MM.1S (cell line): ENCODE results near the gene GALNS.

Experiments
- DNase-seq: peaks from one replicate; pipeline ENCODE4 v3.0.0-alpha.2; 2015
- H2AFZ ChIP-seq: fragments of 300-600 bp; sonication (generic); 2 replicates; pipeline ENCODE4 v1.6.0; 2016; ENCODE audit warnings: antibody characterized with exemption, low read length
- H3F3A ChIP-seq: fragments of 300-600 bp; sonication (generic); 2 replicates; pipeline ENCODE4 v1.6.1; 2016; ENCODE audit warnings: mild to moderate bottlenecking, antibody characterized with exemption, low read length, moderate library complexity, mixed read lengths; ENCODE audit not compliant: insufficient read depth
- H3K27ac ChIP-seq: fragments of 300-600 bp; sonication (generic); 2 replicates; pipeline ENCODE4 v1.5.1; 2016; ENCODE audit warnings: mild to moderate bottlenecking, low read length
- H3K27me3 ChIP-seq: fragments of 300-600 bp; sonication (generic); replicated peaks from 2 replicates; pipeline ENCODE4 v1.6.0; 2016; ENCODE audit warnings: low read length; ENCODE audit not compliant: insufficient read depth
- H3K36me3 ChIP-seq: fragments of 300-600 bp; sonication (generic); replicated peaks from 2 replicates; pipeline ENCODE4 v1.6.1; 2016; ENCODE audit warnings: mild to moderate bottlenecking, low read length, mixed read lengths; ENCODE audit not compliant: insufficient read depth
- H3K4me1 ChIP-seq: fragments of 300-600 bp; sonication (generic); 2 replicates; pipeline ENCODE4 v1.6.1; 2016; ENCODE audit warnings: low read length, mixed read lengths
- H3K4me2 ChIP-seq: fragments of 300-600 bp; sonication (generic); 2 replicates; pipeline ENCODE4 v1.6.0; 2016; ENCODE audit warnings: low read depth, low read length
- H3K4me3 ChIP-seq: fragments of 300-600 bp; sonication (generic); 2 replicates; pipeline ENCODE4 v1.5.1; 2016; ENCODE audit warnings: low read length, mixed read lengths
- H3K79me2 ChIP-seq: fragments of 300-600 bp; sonication (generic); 2 replicates; pipeline ENCODE4 v1.6.1; 2016; ENCODE audit warnings: mixed run types, low read length, mixed read lengths
- H3K9ac ChIP-seq: fragments of 300-600 bp; sonication (generic); 2 replicates; pipeline ENCODE4 v1.6.1; 2016; ENCODE audit warnings: low read length, mixed read lengths
- H3K9me2 ChIP-seq: fragments of 300-600 bp; sonication (generic); replicated peaks from 2 replicates; pipeline ENCODE4 v1.6.1; 2016; ENCODE audit warnings: mild to moderate bottlenecking, low read length, mixed read lengths; ENCODE audit not compliant: insufficient read depth
- H3K9me3 ChIP-seq: fragments of 300-600 bp; sonication (generic); replicated peaks from 2 replicates; pipeline ENCODE4 v1.6.1; 2016; ENCODE audit warnings: mild to moderate bottlenecking, low read length, mixed read lengths; ENCODE audit not compliant: insufficient read depth
- H4K20me1 ChIP-seq: fragments of 300-600 bp; sonication (generic); 2 replicates; pipeline ENCODE4 v1.6.1; 2016; ENCODE audit warnings: mild to moderate bottlenecking, low read length, moderate library complexity, mixed read lengths; ENCODE audit not compliant: insufficient read depth
- CTCF ChIP-seq: fragments of 300-600 bp; sonication (generic); IDR thresholded peaks from 2 replicates; pipeline ENCODE4 v1.5.1; 2016; ENCODE audit warnings: antibody characterized with exemption, low read length, mixed read lengths
- EZH2 ChIP-seq: fragments of 300-600 bp; sonication (generic); optimal IDR thresholded peaks from 2 replicates; pipeline ENCODE3; 2017; ENCODE audit warnings: low read depth, mild to moderate bottlenecking, antibody characterized with exemption, low read length, mixed read lengths
- EZH2phosphoT487 ChIP-seq: fragments of 300-600 bp; sonication (generic); IDR thresholded peaks from 2 replicates; pipeline ENCODE4 v1.6.1; 2018; ENCODE audit warnings: antibody characterized with exemption, low read length

Gene GALNS

DNA sequence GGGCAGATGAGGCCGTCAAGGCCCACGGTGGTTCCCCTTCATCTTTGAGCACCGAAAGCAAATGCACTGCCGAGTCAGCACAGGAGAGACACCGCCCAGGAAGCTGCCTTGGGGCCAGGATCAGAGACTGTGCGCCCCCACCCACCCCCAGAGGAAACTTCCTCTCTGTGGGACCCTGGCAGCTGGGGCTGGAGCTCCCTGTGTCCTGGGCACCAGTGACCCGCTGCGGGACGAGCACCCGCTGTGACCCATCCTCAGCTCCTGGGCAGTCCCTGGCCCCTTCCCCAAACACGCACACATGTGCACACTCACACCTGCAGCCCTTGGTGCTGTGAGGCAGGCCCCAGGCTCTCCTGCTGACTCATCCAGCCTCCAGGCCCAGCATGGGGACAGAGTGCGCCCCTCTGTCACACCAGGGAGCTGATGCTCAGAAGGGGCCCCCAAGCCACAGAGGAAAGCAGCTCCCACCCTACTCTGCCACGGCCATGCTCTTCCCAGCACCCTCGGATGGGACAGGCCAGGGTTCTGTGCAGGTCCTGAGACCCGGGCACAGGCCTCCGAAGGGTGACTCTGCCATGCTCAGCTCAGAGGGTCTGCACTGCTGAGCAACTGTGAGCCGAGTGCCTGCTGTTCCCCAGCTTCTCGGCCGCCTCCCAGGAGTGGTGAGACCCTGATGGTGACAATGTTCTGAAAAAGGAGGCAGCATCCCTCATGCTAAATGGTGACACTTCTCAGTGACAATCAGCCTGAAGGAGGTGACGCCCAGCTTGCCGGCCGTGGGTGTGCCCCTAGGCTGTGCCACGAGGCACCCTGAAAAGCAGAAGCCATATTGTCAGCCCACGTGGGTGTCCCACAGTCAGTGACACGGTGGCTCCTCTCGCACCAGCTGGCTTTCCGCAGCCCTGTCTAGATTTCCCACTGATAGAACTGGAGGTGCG lies 75.3 kb downstream of the GALNS start:
- no peaks in the 10 kb centered on the region for H3K9me2 ChIP-seq
- H3K36me3 ChIP-seq = no peaks in the 10 kb centered on the region
- peak overlapping the region; percentile 89 for H3K4me2 ChIP-seq
- H3K27ac ChIP-seq = peak overlapping the region; percentile 88
- H3K79me2 ChIP-seq = peaks cover 83% of the 10 kb centered on the region
- peak overlapping the region; percentile 77 for H3K4me3 ChIP-seq
- peak overlapping the region; percentile 77 for H3K9ac ChIP-seq
- H3K9me3 ChIP-seq = no peaks in the 10 kb centered on the region
- H4K20me1 ChIP-seq = no peaks in the 10 kb centered on the region
- no peaks in the 10 kb centered on the region for H3K27me3 ChIP-seq
- peaks cover 21% of the 10 kb centered on the region for H3F3A ChIP-seq
- TF ChIP-seq CTCF (no peak), EZH2phosphoT487 (no peak), EZH2 (no peak)
- H3K4me1 ChIP-seq = peaks cover 16% of the 10 kb centered on the region; the same call in 1 of the 2 replicates
- DNase-seq = peak; percentile 67
- no peak overlapping the region for H2AFZ ChIP-seq

DNA sequence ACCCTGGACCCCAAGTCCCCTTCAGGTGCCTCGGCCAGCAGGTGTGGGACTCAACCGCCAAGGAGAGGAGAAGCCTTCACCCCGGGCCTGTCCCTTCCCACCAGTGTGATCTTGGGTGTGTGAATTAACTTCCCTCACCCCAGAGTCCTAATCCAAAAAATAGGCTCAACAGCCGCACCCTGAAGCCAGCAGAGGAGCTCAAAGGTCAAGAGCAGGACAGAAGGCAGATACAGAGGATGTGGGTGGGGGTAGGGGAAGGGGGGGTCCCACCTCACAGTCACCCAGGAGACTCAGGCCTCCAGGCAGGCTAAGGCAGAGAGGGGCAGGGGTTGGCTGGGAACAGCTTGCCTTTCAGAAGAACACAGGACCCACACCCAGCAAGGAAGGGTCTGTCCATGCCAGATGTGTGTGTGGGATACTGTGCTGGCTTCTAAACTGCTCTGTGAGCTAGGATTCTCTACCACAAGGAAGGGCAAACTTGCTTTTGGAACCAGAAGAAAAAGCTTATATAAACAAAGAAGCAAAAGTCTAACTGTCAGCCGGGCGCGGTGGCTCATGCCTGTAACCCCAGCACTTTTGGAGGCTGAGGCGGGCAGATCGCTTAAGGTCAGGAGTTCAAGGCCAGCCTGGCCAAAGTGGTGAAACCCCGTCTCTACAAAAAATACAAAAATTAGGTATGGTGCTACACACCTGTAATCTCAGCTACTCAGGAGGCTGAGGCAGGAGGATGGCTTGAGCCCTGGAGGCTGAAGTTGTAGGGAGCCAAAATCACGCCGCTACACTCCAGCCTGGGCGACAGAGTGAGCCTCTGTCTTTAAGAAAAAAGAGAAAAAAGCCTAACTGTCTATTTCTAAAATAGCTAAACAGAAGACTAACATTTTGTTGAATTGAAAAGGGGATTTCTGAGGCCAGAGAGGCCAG lies 76.3 kb downstream of the GALNS start:
- Histone ChIP-seq H2AFZ (no peak overlapping the region), H3K79me2 (peaks cover 93% of the 10 kb centered on the region), H3K4me3 (peak overlapping the region; percentile 77), H4K20me1 (no peaks in the 10 kb centered on the region), H3F3A (peaks cover 21% of the 10 kb centered on the region), H3K27me3 (no peaks in the 10 kb centered on the region), H3K27ac (peak overlapping the region; percentile 88; the same call in 1 of the 2 replicates), H3K4me2 (peak overlapping the region; percentile 89; the same call in 1 of the 2 replicates), H3K4me1 (peaks cover 16% of the 10 kb centered on the region; the same call in 1 of the 2 replicates), H3K9ac (peak overlapping the region; percentile 77), H3K36me3 (no peaks in the 10 kb centered on the region), H3K9me3 (no peaks in the 10 kb centered on the region), H3K9me2 (no peaks in the 10 kb centered on the region)
- no peak for DNase-seq
- TF ChIP-seq EZH2phosphoT487 (no peak), CTCF (no peak), EZH2 (no peak)

DNA sequence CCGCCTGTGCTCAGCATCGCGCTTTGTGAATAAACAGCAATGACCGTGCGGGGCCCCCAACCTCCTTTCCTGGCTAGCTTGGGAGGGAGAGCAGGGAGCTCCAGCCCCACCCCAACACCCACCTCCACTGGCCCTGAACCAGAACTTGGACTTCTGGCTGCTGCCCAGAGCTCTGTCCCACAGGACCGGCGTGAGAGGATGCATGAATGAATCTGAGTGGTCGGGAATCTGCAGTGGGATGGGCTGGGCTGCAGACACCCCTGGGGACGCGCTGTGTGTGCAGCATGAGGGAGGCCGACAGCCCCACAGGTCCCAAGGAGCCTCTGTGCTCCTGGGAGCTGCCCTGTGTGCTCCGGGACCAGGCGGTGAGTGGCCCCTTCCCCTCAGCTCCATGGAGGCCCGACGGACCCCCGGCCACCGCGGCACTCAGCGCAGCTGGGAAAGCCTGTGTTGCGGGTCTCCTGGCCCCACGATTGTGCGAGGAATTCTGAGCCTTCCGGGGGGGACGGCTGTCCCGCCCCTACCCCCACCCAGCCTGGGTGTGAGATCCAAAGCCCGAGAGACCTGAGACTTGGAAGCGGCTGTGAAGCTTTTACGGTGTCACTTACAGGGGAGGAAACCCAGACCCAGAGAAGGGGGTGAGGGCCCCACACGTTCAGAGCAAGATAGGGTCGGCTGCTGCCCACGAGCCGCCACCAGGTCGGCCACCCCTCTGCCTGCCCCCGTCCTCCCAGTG lies 77.2 kb downstream of the GALNS start:
- Histone ChIP-seq H3K27me3 (no peaks in the 10 kb centered on the region), H3K4me2 (no peak overlapping the region), H4K20me1 (no peaks in the 10 kb centered on the region; the same call in 1 of the 2 replicates), H3K9me3 (no peaks in the 10 kb centered on the region), H3K4me1 (peaks cover 16% of the 10 kb centered on the region; the same call in 1 of the 2 replicates), H3K79me2 (peaks cover 100% of the 10 kb centered on the region), H3K36me3 (no peaks in the 10 kb centered on the region), H3F3A (peaks cover 21% of the 10 kb centered on the region), H3K4me3 (no peak overlapping the region), H3K9me2 (no peaks in the 10 kb centered on the region), H2AFZ (no peak overlapping the region), H3K27ac (no peak overlapping the region), H3K9ac (no peak overlapping the region)
- no peak for DNase-seq
- TF ChIP-seq CTCF (no peak), EZH2phosphoT487 (no peak), EZH2 (no peak)
